NOMO-1 treated with DMSO at 0.1 percent for 48 hours (cell line): Measurements from ENCODE around the gene RABEP2.
"Not testable (repeated sequence)": the region's sequence is repeated elsewhere in the genome, so short reads cannot be mapped to it uniquely, and the experiment has no call there.

Source experiments
- DNase-seq: peaks from one replicate; lab custom pipeline; 2025; ENCODE audit not compliant: unreplicated experiment; lab: John Stamatoyannopoulos, UW

Gene RABEP2

DNA sequence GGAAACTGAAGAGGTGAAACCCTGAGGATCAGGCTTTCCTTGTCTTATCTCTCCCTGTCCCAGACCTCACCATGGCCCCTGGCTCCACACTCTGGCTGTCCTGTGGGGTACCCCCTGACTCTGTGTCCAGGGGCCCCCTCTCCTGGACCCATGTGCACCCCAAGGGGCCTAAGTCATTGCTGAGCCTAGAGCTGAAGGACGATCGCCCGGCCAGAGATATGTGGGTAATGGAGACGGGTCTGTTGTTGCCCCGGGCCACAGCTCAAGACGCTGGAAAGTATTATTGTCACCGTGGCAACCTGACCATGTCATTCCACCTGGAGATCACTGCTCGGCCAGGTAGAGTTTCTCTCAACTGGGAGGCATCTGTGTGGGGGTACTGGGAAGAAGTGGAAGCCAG lies 8.1 kb upstream of the RABEP2 start:
- DNase-seq: no peak

DNA sequence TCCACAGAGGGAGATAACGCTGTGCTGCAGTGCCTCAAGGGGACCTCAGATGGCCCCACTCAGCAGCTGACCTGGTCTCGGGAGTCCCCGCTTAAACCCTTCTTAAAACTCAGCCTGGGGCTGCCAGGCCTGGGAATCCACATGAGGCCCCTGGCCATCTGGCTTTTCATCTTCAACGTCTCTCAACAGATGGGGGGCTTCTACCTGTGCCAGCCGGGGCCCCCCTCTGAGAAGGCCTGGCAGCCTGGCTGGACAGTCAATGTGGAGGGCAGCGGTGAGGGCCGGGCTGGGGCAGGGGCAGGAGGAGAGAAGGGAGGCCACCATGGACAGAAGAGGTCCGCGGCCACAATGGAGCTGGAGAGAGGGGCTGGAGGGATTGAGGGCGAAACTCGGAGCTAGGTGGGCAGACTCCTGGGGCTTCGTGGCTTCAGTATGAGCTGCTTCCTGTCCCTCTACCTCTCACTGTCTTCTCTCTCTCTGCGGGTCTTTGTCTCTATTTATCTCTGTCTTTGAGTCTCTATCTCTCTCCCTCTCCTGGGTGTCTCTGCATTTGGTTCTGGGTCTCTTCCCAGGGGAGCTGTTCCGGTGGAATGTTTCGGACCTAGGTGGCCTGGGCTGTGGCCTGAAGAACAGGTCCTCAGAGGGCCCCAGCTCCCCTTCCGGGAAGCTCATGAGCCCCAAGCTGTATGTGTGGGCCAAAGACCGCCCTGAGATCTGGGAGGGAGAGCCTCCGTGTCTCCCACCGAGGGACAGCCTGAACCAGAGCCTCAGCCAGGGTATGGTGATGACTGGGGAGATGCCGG lies 7.5 kb upstream of the RABEP2 start:
- no peak for DNase-seq

DNA sequence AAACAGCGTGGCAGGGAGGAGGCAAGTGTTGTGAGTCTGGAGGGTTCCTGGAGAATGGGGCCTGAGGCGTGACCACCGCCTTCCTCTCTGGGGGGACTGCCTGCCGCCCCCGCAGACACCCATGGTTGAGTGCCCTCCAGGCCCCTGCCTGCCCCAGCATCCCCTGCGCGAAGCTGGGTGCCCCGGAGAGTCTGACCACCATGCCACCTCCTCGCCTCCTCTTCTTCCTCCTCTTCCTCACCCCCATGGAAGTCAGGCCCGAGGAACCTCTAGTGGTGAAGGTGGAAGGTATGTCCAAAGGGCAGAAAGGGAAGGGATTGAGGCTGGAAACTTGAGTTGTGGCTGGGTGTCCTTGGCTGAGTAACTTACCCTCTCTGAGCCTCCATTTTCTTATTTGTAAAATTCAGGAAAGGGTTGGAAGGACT lies 6.8 kb upstream of the RABEP2 start, which contains the start of gene CD19:
CD19 (plus strand) TSS at position 171 of the 425 bp plus-strand sequence; CDS start at position 201, 30 bp downstream.
- DNase-seq: no peak

DNA sequence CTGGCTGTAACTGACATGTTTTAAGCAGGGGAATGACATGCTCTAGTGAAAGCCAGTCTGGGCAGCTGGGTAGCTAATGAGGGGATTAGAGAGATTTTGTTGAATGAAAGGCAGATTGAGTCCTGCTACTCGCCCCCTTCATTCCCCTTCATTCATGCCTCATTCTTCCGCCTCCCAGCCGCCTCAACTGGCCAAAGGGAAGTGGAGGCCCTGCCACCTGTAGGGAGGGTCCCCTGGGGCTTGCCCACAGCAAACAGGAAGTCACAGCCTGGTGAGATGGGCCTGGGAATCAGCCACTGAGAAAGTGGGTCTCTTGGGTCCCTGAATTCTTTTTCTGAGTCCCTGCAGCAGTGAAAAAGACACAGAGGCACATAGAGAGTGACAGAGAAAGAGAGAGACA lies 5.6 kb upstream of the RABEP2 start:
- DNase-seq: no peak

DNA sequence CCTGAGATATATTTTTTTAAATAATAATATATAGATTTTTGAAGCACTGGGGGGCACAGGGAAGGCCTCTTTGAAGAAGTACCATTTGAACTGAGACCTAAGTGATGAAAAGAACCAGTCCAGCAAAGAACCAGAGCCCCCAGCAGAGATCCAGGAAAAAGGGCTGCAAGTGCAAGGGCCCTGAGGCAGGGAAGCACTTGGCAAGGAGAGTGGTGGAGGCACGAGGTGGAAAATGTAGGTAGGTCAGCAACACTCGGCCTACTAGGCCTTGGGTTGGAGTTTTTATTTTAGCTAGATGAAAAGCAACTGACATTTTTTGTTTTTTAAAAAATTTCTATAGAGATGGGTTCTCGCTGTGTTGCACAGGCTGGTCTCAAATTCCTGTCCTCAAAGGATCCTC lies 5.2 kb upstream of the RABEP2 start:
- DNase-seq: no peak

DNA sequence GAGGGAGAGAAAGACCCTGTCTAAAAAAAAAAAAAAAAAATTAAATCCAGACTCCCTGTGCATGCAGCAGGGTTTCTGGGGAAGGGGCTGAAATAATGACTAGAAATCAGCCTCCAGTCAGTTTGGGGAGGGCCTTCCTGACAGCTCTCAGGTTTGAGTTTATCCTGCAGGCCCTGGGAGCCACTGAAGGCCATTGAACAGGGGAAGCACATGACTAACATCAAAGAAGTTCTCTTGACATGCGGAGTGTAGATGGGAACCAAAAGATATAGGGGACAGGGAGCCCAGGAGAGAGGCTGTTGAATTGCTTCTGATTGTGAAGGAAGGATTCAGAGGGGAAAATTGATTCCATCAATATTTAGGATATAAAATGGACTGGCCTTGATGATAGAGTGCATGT lies 2.8 kb upstream of the RABEP2 start:
- DNase-seq: no peak

DNA sequence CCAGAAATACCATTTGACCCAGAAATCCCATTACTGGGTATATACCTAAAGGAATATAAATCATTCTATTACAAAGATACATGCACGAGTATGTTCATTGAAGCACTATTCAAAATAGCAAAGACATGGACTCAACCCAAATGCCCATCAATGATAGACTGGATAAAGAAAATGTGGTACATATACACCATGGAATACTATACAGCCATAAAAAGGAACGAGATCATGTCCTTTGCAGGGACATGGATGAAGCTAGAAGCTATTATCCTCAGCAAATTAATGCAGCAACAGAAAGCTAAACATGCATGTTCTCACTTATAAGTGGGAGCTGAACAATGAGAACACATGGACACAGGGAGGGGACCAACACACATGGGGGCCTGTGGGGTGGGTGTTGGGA lies 1.2 kb upstream of the RABEP2 start:
- DNase-seq: not testable (repeated sequence)

DNA sequence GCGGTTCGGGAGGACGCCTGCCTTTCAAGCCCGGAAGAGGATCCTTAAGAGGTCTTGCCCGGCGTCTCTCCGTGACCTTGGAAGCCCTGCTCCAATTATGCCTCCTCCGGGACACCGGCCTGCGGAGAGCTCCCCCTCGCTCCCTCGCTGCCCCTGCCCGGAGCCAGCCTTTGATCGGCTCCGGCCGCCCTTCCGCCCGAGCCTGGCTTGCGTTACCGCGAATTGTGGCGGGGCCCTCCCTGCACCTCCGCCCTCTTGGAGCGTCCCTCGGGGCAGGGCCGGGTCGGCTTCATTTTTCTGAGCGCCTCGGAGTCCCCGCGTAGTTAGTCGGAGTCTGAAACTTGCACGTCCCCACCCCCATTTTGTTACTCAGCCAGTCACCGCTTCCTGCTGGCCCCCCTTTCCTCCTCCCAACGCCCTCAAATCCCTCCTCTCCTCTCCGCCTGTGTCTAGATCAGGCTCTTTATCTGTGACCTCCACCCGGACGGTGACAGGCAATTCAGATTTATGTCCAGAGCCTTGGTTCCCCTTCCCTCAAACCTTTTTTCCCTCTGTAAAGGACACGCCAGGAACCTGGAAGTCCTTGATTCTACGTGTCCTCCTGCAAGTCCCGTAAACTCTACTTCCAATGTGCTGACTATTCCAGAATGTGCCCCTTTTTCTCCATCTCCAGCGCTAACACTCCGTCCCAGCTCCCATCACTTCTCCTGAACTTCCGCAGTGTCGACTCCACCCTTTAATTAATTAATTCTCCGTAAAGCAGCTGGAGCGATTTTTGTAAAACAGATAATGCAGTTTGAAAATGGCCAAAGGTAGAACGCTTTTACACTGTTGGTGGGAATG lies 569 bp upstream of the RABEP2 start:
- peak; percentile 82 for DNase-seq

DNA sequence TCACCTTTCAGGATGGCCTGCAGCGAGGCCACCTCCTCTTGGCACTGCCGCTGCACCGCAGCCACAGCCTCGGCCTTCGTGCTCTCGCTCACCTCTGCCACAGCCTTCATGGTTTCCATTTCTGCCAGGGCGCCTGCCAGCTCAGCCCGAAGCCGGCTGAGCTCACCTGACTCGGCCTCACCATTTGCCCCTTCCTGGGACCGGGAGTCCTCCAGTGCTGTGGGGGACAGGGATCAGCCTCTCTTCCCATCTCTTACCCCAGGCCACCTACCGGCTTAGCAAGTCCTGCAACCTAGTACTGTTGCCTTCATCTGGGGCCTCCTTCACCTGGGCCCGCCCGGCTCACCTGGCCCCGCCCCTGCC lies 658 bp downstream of the RABEP2 start:
- DNase-seq: no peak

DNA sequence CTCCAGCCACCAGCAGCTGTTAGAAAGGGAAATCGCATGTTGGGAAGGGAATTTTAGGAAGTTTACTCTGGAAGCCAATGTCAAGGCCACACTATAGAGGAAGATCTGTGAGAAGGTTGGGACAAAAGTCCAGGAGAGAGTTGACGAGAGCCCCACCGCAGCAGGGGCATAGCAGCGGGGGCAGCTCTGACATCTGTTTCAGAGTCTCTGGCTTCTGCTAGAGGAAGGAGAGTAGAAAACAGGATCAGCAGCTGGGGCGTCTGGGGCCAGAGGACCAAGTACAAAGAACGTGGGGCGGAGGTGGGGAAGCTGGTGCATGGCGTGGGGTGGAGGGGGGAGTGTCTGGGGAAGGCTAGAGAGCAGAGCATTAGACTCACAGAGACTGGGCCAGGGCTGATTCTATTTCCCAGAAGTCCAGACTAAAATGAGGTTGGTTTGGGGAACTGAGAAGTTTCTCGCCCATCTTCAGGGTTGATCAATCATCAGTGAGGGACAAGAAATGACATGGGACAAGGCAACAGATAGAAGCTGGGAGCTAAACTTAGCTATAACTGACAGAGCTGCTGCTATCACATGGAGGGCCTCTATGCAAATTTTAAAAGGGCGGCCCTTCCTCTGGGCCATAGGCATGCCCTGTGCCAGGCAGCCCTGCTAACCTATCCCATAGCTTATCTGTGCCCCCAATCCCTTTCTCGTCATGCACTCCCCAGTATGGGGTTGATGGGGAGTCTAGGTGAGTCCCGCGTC lies 1.2 kb downstream of the RABEP2 start:
- peak; percentile 88 for DNase-seq

DNA sequence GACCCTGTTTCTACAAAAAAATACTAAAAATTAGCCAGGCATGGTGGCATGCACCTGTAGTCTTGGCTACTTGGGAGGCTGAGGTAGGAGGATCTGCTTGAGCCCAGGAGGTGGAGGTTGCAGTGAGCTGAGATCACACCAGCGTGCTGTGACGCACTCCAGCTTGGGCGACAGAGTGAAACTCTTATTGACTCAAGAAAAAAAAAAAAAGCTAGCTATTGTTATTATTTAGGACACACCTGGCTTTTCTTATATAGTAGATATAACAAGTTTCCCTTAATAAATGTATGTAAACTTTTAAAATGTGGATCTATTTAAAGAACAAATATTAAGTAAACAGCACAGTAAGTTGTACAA lies 1.8 kb downstream of the RABEP2 start:
- DNase-seq: no peak

DNA sequence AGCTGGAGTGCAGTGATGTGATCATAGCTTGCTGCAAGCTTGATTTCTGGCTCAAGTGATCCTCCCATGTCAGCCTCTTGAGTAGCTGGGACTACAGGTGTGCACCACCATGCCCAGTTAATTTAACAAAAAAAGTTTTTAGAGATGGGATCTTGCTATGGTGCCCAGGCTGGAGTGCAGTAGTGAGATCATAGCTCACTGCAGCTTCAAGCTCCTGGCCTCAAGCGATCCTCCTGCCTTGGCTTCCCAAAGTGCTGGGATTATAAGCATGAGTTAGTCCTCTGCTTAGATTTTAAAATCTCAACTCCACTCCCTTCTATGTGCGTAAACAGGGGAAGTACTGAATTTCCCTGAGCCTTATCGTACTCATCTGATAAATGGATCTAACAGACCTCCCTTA lies 6.3 kb downstream of the RABEP2 start:
- no peak for DNase-seq

DNA sequence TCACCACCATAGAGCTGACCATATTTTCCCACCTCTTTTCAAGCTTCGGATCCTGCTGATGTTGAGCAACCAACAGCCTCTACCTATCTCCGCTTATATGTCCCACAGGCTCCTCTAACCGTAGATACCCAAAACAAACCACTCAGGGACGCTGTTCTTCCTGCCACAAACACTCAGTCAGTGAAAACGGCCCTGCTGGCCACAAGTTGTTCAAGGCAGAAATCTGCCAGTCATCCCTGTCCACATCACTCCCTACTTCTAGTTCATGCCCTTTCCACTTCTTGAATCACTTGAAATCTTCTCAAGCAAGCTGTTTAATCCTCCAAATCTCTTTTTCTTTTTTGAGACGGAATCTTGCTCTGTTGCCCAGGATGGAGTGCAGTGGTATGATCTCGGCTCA lies 7.9 kb downstream of the RABEP2 start:
- DNase-seq: no peak

DNA sequence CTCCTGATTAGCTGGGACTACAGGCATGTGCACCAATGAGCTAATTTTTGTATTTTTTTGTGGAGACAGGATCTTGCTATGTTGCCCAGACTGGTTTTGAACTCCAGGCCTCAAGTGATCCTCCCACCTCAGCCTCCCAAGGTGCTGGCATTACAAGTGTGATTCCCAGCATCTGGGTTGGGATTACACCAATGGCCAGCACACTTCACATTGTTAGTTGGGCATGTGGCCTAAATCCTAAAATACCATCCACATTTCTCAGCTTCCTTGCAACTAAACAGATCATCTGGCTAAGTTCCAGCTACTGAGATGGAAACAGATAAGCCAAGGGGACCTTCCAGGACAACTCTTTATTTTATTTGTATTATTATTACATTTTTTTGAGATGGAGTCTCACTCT lies 9.9 kb downstream of the RABEP2 start:
- DNase-seq: no peak

DNA sequence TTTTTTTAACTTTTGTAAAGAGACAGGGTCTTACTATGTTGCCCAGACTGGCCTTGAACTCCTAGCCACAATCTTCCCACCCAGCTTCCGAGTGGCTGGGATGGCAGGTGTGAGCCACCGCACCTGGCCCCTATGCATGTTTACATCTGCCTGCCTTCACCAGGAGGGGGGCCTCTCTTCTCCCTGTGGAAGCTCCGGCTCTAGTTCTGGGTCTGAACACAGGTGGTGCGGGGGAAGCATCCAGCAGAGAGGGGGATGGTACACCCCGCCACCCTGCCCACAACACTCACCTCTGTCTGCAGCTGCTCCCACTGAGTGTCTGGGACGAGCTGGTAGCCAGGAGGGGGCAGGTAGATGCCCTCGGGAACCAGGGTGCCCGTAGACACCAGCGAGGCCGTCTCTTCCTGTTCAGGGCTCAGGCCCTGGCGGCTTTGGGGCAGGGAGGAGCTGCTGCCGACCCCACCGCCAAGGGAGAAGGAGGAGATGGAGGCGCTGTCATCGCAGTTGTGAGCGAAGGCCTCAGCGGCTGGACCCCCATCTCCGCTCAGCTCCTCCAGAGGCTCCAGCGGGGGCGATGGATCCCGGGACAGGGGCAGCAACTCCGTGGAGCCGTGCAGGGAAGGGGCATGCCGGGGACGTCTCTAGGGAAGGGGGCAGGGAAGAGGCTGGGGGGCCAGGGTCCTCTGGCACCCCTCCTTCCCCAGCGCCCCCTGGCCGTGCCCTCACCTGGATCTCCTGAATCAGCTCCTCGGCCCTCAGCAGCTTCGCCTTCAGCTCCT lies 10.9 kb downstream of the RABEP2 start:
- no peak for DNase-seq

DNA sequence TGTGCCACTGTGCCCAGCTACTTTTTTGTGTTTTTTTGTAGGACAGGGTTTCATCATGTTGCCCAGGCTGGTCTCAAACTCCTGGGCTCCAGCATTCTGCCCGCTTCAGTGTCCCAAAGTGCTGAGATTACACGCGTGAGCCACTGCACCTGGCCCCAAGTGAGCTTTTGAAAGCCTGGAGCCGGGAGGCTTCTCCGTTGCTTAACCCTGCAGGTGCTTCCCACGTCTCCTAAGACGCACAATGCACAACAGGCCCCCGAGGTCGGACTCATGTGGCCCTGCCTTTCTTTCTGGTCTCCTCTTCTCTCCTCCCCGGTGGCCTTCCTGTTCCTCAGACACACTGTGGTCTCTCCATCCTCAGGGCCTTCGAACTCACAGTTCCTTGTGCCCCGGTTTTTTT lies 12.5 kb downstream of the RABEP2 start:
- DNase-seq: no peak

DNA sequence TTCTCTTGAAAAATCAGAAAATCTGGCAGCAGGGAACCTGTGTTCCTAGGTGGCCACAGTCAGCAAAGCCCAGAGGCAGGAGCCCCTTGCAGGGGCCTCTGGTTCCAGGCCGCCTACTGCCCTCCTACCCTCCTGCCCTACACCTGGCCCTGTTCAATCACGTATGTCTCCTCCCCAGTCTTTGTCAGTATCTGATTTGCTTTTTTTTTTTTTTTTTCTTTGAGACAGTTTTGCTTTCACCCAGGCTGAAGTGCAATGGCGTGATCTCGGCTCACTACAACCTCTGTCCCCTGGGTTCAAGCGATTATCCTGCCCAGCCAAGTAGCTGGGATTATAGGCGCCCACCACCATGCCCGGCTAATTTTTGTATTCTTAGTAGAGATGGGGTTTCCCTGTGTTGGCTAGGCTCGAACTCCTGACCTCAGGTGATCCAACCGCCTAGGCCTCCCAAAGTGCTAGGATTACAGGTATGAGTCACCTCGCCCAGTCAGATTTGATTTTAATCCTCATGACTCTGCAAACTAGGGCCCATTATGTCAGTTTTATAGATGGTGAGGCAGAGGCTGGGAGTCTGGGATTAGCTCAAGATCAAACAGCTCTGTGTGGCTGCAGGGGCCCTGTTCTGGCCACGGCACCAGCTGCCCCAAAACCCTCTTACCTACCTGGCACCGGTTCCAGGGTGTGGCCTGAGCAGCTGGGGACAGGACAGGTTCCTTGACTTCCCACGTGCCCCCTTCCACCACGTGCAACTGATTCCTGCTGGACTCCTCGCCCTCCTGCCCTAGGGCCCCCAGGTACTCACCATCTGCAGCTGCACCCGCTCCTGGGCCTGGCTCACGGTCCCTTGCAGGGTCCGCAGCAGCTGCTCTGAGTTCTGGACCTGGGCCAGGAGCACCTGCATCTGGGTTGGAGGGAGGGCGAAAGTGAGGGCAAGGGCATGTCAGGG lies 14.7 kb downstream of the RABEP2 start:
- DNase-seq: no peak

DNA sequence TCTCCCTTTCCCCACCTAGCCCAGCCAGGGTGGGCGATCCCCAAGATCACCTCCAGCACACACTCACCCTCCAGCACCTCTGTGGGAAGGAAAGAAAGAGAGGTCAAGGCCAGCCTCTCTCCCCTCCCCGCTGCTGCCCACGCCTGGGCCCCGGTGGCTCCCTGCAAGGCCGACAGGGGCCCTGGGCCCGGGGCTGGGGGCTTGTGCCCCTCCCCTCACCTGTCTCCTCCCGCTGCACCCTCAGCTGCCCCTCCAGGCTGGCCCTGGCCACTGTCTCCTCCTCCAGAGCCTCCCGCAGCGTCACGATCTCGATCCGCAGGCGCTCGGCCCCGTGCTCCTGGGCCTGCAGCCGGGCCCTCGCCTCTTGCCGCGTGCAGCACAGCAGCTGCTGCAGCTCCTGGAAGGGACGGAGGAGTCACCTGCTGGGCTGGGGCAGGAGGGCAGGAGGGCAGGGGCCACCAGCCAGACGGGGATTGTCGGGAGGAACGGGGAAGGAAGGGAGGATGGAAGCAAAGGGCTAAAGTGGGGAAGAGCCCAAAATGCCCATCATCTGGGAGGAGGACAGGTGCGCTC lies 19.2 kb downstream of the RABEP2 start:
- no peak for DNase-seq

DNA sequence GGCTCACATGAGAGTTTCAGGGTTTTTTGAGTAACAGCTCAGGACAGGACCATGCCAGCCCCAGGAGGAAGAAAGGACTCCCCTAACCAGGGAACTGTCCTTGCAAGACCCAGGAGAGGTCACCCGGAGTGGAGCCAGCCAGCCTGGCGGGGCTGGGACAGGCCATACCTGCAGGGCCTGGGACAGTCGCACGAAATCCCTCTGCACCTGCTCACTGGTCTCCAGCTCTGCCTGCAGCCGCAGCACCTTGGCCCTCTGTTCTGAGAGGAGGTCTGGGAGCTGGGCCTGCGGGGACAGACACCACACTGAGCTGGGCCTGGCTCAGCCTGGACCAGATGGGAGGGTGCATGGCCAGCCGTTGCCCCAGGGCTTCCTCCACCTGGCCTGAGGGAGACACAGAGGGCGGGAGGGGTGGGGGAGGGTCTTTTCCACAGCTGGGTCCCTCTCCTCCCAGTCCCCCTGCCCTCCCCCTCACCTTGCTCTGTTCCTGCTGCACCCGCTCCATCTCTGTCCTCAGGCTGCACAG lies 19.7 kb downstream of the RABEP2 start:
- no peak for DNase-seq
